Left ventricle myocardium inferior (tissue), 1 donor: ENCODE measurements around the gene ZDHHC7. TPM values are rescaled to one million over a fixed set of nuclear protein-coding genes. Genes with fewer than 3 reads are reported as not detected.
A peak's percentile ranks its signal among the peaks of the same experiment; 100 is the strongest.

Experiments used
- DNase-seq: peaks from one replicate; pipeline ENCODE4 v3.0.0-alpha.2; 2020
- H3K27ac ChIP-seq: fragments of 200-600 bp; replicated peaks from 2 replicates; pipeline ENCODE4 v1.8.0; 2021
- H3K27me3 ChIP-seq: fragments of 200-600 bp; 2 replicates; pipeline ENCODE4 v1.8.0; 2021; ENCODE audit warnings: low read depth
- H3K36me3 ChIP-seq: fragments of 200-600 bp; 2 replicates; pipeline ENCODE4 v1.8.0; 2021
- H3K4me1 ChIP-seq: fragments of 200-600 bp; 2 replicates; pipeline ENCODE4 v1.8.0; 2021
- H3K4me3 ChIP-seq: fragments of 200-600 bp; 2 replicates; pipeline ENCODE4 v1.8.0; 2021; ENCODE audit warnings: mild to moderate bottlenecking, moderate library complexity
- H3K9me3 ChIP-seq: fragments of 200-600 bp; replicated peaks from 2 replicates; pipeline ENCODE4 v1.8.0; 2021
- CTCF ChIP-seq: fragments of 200-600 bp; IDR thresholded peaks from 2 replicates; pipeline ENCODE4 v1.8.0; 2021; ENCODE audit warnings: antibody characterized with exemption, mild to moderate bottlenecking, borderline replicate concordance
- intact Hi-C: fragments of 100-400 bp; cut with micrococcal nuclease; formaldehyde crosslinking; loops from one replicate; pipeline ENCODE4 v1.11.0; 2022
- total RNA-seq: library from RNA; stranded (reverse); fragmentation: NEBNext Ultra II Directional; extraction: Animal tissue kit (Norgen Biotek cat#: 25700); gene quantifications from one replicate; pipeline ENCODE4 v1.2.1, GENCODE V29; 2021
- donor health status: DM: no; HTN: yes; CAD: no; lungs with severe emphysema.

Gene ZDHHC7
- total RNA-seq, 1 donor from 2014 or later, result 36.8 TPM

GRCh38 chr16:85002099-85002541, 9.2 kb downstream of the ZDHHC7 start:
- peak overlapping the region; percentile 49 for H3K4me3 ChIP-seq
- H3K27me3 ChIP-seq, result no peaks in the 10 kb centered on the region
- intact Hi-C loops, result no loop called here
- no peaks in the 10 kb centered on the region for H3K9me3 ChIP-seq
- no peaks in the 10 kb centered on the region for H3K36me3 ChIP-seq
- no peak for DNase-seq
- peaks cover 87% of the 10 kb centered on the region for H3K4me1 ChIP-seq
- peak overlapping the region; percentile 67 for H3K27ac ChIP-seq
- TF ChIP-seq CTCF, result no peak

- no peak for DNase-seq
- TF ChIP-seq CTCF, result no peak
- no peaks in the 10 kb centered on the region for H3K9me3 ChIP-seq
- H3K4me1 ChIP-seq, result peaks cover 82% of the 10 kb centered on the region
- H3K4me3 ChIP-seq, result no peak overlapping the region
- no peak overlapping the region for H3K27ac ChIP-seq
- intact Hi-C loops, result no loop called here
- H3K36me3 ChIP-seq, result peaks cover 9% of the 10 kb centered on the region
- no peaks in the 10 kb centered on the region for H3K27me3 ChIP-seq
Observed at GRCh38 chr16:84999857-85000480, 11.4 kb downstream of the ZDHHC7 start.

DNA sequence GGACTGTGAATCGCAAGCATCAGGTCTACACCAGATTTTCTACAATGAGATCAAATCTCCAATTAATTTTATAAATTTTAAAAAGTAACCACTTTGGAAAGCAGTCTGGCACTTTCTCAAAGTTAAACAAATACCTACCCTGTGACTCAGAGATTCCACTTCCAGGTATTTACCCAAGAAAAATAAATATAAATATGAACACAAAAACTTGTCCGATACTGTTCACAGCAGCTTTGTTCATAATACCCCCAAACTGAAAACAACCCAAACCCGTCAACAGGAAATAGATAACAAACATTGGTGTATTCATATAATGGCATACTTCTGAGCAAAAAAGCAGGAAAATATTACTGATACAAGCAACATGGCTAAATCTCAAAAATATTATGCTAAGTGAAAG, 12.1 kb downstream of the ZDHHC7 start:
- DNase-seq, result no peak
- no peak for TF ChIP-seq CTCF
- intact Hi-C loops, result no loop called here
- Histone ChIP-seq H3K9me3 (no peaks in the 10 kb centered on the region), H3K4me3 (no peak overlapping the region), H3K4me1 (peaks cover 81% of the 10 kb centered on the region), H3K27me3 (no peaks in the 10 kb centered on the region), H3K27ac (peak overlapping the region; percentile 22), H3K36me3 (peaks cover 17% of the 10 kb centered on the region)

DNA sequence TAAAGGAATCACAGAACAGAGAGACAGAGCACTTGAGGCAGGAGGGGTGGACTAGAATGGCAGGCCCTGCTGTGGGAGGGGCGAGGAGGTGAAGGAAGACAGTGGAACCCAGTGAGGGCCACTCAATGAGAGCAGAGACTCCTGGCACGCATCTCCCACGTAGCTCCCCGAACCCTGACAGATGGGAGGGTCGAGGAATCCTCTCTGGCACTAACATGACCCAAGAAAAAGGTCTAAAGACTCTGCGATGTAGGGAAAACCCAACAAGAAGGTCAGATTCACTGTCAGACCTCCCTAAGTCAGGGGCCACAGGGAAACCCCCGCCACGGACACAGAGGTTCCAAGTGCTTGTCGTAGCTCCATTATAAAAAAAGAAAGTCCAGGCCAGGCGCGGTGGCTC, 15.0 kb downstream of the ZDHHC7 start:
- TF ChIP-seq CTCF, result no peak
- peaks cover 63% of the 10 kb centered on the region for H3K4me1 ChIP-seq
- no peaks in the 10 kb centered on the region for H3K9me3 ChIP-seq
- H3K4me3 ChIP-seq, result no peak overlapping the region
- H3K27ac ChIP-seq, result no peak overlapping the region
- intact Hi-C loops, result no loop called here
- H3K36me3 ChIP-seq, result peaks cover 28% of the 10 kb centered on the region
- H3K27me3 ChIP-seq, result no peaks in the 10 kb centered on the region
- no peak for DNase-seq

GRCh38 chr16:84995663-84996062, 15.7 kb downstream of the ZDHHC7 start:
- H3K4me3 ChIP-seq, result no peak overlapping the region
- no peak for TF ChIP-seq CTCF
- peaks cover 32% of the 10 kb centered on the region for H3K36me3 ChIP-seq
- no peak for DNase-seq
- intact Hi-C loops, result no loop called here
- no peaks in the 10 kb centered on the region for H3K27me3 ChIP-seq
- peaks cover 56% of the 10 kb centered on the region for H3K4me1 ChIP-seq
- no peaks in the 10 kb centered on the region for H3K9me3 ChIP-seq
- H3K27ac ChIP-seq, result peak overlapping the region; percentile 17

DNA sequence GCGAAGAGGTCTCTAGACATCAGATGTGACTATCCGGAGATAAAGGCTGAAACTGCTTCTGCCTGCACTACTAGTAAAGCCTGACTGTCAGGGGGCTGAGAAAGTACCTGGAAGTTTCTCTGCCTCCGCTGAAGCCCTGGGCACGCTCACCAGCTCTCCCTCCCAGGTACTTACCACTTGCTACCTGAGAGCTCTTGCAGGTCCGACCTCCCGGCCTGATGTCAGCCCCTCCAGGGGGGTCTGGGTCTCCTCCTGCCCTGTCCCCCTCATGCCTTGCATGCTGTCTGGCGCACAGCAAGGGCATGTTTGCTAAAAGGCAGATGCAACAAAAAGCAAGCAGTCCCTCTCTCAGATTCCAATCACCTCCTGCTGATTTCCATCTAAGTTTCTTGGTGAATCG, 17.4 kb downstream of the ZDHHC7 start:
- H3K36me3 ChIP-seq, result peaks cover 50% of the 10 kb centered on the region
- H3K27ac ChIP-seq, result no peak overlapping the region
- peaks cover 38% of the 10 kb centered on the region for H3K4me1 ChIP-seq
- TF ChIP-seq CTCF, result no peak
- H3K4me3 ChIP-seq, result no peak overlapping the region
- no peak for DNase-seq
- H3K27me3 ChIP-seq, result no peaks in the 10 kb centered on the region
- H3K9me3 ChIP-seq, result no peaks in the 10 kb centered on the region
- intact Hi-C loops, result no loop called here
